GM21528 (cell line): ENCODE results near the gene LYPD4.

Experiments
- ATAC-seq: cut with Tn5 transposase; IDR thresholded peaks from one replicate; pipeline ENCODE4 v1.9.1; 2021; ENCODE audit warnings: mild to moderate bottlenecking, moderate library complexity; ENCODE audit not compliant: unreplicated experiment, low FRiP score

The LYPD4 gene

GRCh38 chr19:41853768-41854167, 9.3 kb upstream of the LYPD4 start:
- ATAC-seq = no peak

- ATAC-seq = no peak
Observed at GRCh38 chr19:41853344-41853743, 8.9 kb upstream of the LYPD4 start.

DNA sequence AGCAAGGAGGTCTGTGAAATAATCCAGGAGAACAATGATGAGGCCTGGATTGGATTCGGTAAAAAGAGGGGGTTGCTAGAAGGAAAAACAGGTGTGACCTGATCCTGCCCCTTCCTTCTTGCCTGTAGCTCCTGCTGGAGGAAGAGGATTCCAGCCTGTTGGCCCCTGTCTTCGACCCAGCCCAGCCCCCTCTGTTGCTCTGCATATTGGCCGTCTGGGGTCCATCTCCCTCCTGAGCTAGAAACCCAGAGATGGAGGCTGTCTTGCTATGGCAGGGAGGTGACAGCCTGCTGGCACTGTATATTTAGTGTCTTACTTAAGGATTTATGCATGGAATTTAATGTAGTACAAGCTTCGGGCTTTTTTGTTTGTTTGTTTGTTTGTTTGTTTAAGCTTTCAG, 7.0 kb upstream of the LYPD4 start:
- ATAC-seq = no peak

- no peak for ATAC-seq
Observed at GRCh38 chr19:41850381-41850780, 5.9 kb upstream of the LYPD4 start.

GRCh38 chr19:41849067-41849466, 4.6 kb upstream of the LYPD4 start:
- no peak for ATAC-seq

GRCh38 chr19:41848666-41849065, 4.2 kb upstream of the LYPD4 start:
- ATAC-seq = no peak

DNA sequence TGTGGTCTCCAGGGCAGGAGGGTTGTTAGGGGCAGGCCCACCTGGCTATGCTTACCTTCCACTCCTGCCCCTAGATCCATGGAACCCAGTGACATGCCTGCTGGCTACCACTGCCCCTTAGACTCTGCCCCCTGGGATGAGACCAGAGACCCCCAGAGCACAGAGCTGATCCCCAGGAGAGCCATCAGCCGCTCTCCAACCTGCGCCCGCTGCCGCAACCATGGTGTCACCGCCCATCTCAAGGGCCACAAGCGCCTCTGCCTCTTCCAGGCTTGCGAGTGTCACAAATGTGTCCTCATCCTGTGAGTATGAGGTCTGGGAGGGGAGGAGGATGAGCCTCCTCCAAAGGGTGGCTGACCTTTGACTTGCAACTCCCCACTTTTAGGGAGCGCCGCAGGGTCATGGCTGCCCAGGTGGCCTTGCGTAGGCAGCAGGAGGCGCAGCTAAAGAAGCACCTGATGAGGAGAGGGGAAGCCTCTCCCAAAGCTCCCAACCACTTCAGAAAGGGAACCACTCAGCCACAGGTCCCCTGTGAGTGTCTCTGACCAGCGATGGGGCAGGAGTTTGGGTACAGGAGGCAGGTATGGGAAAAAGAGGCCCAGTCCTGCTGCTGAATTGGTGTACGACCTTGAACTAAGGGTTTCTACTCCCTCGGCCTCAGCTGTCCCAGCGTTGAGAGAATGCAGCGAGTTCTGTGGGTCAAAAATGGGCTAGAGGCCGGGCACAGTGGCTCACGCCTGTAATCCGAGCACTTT, 3.0 kb upstream of the LYPD4 start:
- no peak for ATAC-seq

GRCh38 chr19:41845051-41845590, 638 bp upstream of the LYPD4 start:
- ATAC-seq = no peak

- ATAC-seq = no peak
Observed at GRCh38 chr19:41845001-41845050, 343 bp upstream of the LYPD4 start, which contains the start of gene DMRTC2. DMRTC2 (plus strand) TSS chr19:41845042; CDS start chr19:41847429, 2,387 bp downstream.

DNA sequence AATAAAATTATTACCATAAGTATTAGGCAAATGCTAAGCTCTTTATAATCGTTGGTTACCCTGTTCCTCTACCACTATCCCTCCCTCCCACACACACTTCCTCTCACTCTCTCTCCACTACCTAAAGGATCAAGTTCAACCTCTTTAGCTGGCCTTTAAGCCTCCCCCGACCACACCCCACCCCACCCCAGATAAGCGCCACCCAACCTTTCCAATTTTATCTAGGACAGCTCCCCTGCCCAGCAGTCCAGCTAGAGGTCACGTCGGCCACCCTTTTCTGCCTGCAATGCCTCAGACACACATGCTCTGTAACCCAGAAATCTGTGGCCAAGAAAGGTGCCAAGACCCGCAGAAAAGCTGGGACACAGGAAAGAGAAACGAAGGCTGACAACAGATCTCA, 1.1 kb downstream of the LYPD4 start:
- ATAC-seq = no peak

DNA sequence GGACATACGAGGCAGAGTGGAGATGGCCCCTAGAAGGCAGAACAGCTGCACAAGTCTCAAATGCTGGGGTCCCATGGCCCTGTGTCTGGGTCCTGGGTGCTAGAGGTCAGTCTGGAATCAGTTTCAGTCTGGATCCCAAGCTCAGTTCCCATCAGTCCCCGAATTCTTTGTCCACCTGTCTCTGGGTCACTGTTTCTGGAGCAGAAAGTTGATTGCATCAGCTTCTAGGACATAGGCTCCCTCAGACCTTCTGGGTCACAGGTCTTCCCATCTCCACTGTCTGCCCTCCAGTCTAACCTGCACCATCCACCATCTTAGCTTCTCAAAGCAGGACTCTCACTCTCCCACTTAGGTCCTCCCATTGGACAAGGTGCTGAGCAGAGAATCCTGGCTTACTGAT, 5.3 kb downstream of the LYPD4 start:
- ATAC-seq = no peak

GRCh38 chr19:41837981-41838708, 6.3 kb downstream of the LYPD4 start:
- ATAC-seq = no peak

DNA sequence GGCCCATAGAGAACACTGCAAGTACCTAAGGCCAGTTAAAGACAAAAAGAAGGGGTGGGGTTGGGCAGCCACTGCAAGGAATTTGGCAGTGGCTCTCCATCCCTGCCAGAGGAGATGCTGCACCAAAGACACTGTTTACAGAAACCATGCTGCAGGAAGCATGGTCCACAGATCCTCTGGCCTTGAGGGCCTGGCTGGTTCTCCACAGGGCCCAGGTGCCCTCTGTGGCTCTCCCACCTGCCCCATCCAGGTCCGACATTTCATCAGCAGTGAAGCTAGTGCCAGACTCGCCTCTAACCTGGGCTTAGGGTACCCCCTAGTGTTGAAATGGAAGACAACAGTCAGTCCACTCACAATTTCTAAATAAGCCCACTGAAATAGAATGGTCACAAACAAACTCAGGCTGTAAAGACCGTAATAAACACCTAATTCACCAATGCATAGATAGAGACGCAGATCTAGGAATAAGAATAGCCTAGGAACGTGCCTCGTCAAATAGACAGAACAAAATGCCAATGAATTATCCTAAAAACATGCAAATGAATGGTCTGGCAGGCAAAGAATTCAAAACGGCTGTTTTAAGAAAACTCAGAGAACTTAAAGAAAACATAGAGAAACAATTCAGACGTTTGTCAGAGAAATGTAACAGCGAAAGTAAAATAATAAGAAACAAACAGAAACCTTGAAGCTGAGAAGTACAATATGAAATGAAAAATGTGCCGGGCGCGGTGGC, 23.3 kb downstream of the LYPD4 start:
- ATAC-seq = no peak

GRCh38 chr19:41816761-41817160, 27.7 kb downstream of the LYPD4 start:
- ATAC-seq = no peak

DNA sequence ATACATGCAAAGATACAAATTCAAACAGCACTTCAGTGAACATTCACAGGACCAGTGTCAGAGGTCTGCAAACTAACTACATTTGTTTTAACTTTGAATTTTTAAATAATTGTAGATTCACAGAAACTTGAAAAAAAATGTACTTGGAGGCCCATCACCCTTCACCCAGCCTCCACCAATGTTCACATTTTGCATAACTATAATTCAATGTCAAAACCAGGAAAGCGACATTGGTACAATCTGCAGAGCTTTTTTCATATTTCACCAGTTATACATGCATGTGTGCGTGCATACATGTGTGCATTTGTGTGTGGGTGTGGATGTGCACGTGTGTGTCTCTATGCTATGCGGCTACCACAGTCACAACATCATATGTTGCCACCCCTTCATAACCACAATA, 29.2 kb downstream of the LYPD4 start:
- no peak for ATAC-seq

DNA sequence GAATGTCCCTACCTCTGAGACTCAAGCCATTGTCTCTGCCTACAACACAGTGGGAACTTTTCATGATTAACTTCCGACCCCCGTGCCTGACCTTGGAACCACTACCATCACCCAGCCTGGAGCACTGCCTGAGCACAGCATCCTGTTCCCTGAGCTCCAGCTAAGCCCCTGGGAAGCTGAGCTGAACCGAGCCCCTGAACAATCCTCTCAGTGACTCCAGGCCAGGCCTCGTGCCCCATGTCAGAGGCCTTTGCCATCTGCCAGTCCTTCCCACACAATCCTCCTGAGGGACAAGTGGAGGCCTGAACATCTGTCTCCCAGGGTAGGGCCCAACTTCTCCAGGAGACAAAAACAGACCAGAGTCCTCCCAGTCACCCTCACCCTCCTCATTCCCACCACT, 30.6 kb downstream of the LYPD4 start:
- ATAC-seq = no peak

GRCh38 chr19:41811981-41812380, 32.5 kb downstream of the LYPD4 start:
- no peak for ATAC-seq

DNA sequence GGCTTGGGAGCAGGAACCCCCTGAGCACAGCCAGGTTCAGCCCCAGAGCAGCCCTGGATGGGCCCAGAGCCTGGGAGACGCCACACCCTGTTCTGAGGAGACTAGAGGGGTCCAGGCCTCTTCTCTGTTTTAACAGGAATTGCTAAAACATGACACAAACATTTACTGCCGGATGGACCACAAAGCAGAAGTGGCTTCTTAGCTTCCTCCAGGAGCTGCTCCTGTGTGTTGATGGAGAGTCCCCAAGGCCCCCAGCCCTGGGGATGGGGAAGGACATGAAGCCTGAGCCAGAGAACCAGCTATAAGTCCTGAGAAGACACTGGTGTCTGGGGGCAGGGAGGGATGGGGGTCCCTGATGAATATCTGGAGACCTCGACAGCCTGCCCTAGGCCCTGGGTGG, 33.4 kb downstream of the LYPD4 start:
- ATAC-seq = no peak

GRCh38 chr19:41810301-41810700, 34.2 kb downstream of the LYPD4 start:
- no peak for ATAC-seq

- ATAC-seq = no peak
Observed at GRCh38 chr19:41808663-41809566, 35.6 kb downstream of the LYPD4 start.

GRCh38 chr19:41807176-41807575, 37.3 kb downstream of the LYPD4 start:
- no peak for ATAC-seq
